NCI-H526 (cell line): Measurements from ENCODE around the gene EGFLAM.

Experiments used
- DNase-seq, 2 experiments: peaks; one replicate each; lab custom pipeline; 2025; lab: John Stamatoyannopoulos, UW

Gene EGFLAM

GRCh38 chr5:38471709-38472108, 213.3 kb downstream of the EGFLAM start:
- no peak for DNase-seq

GRCh38 chr5:38472541-38472940, 214.2 kb downstream of the EGFLAM start:
- no peak for DNase-seq

- no peak for DNase-seq
Observed at GRCh38 chr5:38473008-38473407, 214.6 kb downstream of the EGFLAM start.

- no peak for DNase-seq
Observed at GRCh38 chr5:38478166-38478565, 219.8 kb downstream of the EGFLAM start.

- DNase-seq: no peak
Observed at GRCh38 chr5:38478878-38479277, 220.5 kb downstream of the EGFLAM start.

GRCh38 chr5:38479315-38479904, 221.1 kb downstream of the EGFLAM start:
- no peak for DNase-seq

GRCh38 chr5:38483805-38484398, 225.5 kb downstream of the EGFLAM start:
- DNase-seq: peak in 1 of 2 experiments; percentile 10

GRCh38 chr5:38494175-38494574, 235.8 kb downstream of the EGFLAM start:
- no peak for DNase-seq

- DNase-seq: no peak
Observed at GRCh38 chr5:38494763-38495162, 236.4 kb downstream of the EGFLAM start.

- no peak for DNase-seq
Observed at GRCh38 chr5:38497946-38498345, 239.6 kb downstream of the EGFLAM start.

GRCh38 chr5:38500573-38501260, 242.4 kb downstream of the EGFLAM start:
- no peak for DNase-seq

GRCh38 chr5:38506302-38506701, 247.9 kb downstream of the EGFLAM start:
- DNase-seq: no peak

GRCh38 chr5:38509185-38509584, 250.8 kb downstream of the EGFLAM start:
- DNase-seq: no peak
